Measurements from ENCODE around the gene BEX4. TPM values are rescaled to one million over a fixed set of nuclear protein-coding genes. Genes with fewer than 3 reads are reported as not detected.

The BEX4 gene
- total and polyA plus RNA-seq, 10 of the 15 experiments (the other 5 are each of a cell fraction or from before 2014, with no cell fraction given), result 0.76 to 3.3 (median 2.2) TPM

DNA sequence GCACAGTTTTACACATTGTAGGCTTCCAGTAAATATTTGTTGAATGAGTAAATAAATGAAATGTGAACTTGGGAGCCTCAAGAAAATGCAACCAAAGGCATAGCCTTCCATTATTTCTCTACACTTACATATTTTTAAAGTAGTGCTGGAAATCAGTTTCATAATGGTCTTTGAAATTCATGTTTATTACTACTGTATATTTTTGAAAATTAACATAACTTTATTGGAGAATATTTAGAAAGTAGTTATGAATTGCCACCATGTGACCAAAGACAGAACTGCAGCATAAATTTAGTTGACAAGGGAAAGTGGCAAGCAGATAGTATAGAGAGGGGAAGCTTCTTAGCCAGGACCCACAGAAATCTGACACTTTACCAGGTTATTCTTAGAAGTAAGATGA, 33.6 kb downstream of the BEX4 start:
- no peak overlapping the region for H3K4me2 ChIP-seq (ENCODE audit: control insufficient read depth, insufficient read depth)
- no peak overlapping the region for H2AFZ ChIP-seq (ENCODE audit: control insufficient read depth, low read depth, low read length)
- no peaks in the 10 kb centered on the region for H3K79me2 ChIP-seq (ENCODE audit: control insufficient read depth, insufficient read depth, low read length)
- no peaks in the 10 kb centered on the region for H3K27me3 ChIP-seq (replicated peaks in 1 of 2; ENCODE audit: control insufficient read depth in 2 of 2, insufficient read depth in 2 of 2, low read length in 1 of 2)
- no peaks in the 10 kb centered on the region for H3K9me3 ChIP-seq (replicated peaks; ENCODE audit: control insufficient read depth, insufficient read depth, low read length)
- intact Hi-C loops (cut with micrococcal nuclease; ENCODE audit: unreplicated experiment), result loop anchor here (2.0 kb wide), 1 partner anchor 38 kb away; no protein-coding TSS in a partner anchor
- ChIA-PET POLR2A (no interaction called here), SMC1A (ENCODE audit: uncharacterized antibody, unreplicated experiment) (no interaction called here), RAD21 (ENCODE audit: unreplicated experiment) (interaction anchor here (1.0 kb wide), 1 partner anchor 37 kb away, joined by 4 read pairs; no protein-coding TSS in a partner anchor), CTCF (interaction anchor here (0.9 to 2.0 kb wide), 4 partner anchors 10 to 216 kb away, joined by 3 to 11 read pairs (median 4); no protein-coding TSS in a partner anchor)
- in situ Hi-C loops (cut with MboI), result no loop called here
- no peak for DNase-seq (ENCODE audit: low read depth, low spot score)
- no peaks in the 10 kb centered on the region for H3K36me3 ChIP-seq (ENCODE audit: control insufficient read depth in 2 of 2, insufficient read depth in 2 of 2, low read length in 1 of 2)
- no peak overlapping the region for H3K9ac ChIP-seq (ENCODE audit: control insufficient read depth, insufficient read depth, low read length)
- H3K4me1 ChIP-seq (ENCODE audit: control insufficient read depth, insufficient read depth, low read length), result peaks cover under 1% of the 10 kb centered on the region; the same call in 1 of the 2 replicates
- H4K20me1 ChIP-seq (ENCODE audit: control insufficient read depth, insufficient read depth), result no peaks in the 10 kb centered on the region; the same call in 1 of the 2 replicates
- ATAC-seq, result peak; percentile 60; the same call in 2 of the 3 replicates
- BruUV-seq (replicated peaks), result no TSS peak
- H3K4me3 ChIP-seq, result no peak overlapping the region
- H3K27ac ChIP-seq (ENCODE audit: control insufficient read depth, insufficient read depth), result no peak overlapping the region
- TF ChIP-seq IKZF2 (IDR thresholded peaks at IDR 0.05) (no peak), NBN (IDR thresholded peaks at IDR 0.05) (no peak), TCF3 (IDR thresholded peaks at IDR 0.05; ENCODE audit: borderline replicate concordance, insufficient read depth, low read depth, low read length) (no peak), RELA (IDR thresholded peaks at IDR 0.05; ENCODE audit: borderline replicate concordance, partially characterized antibody) (no peak), RAD21 (IDR thresholded peaks at IDR 0.05; ENCODE audit: insufficient read depth, low read depth, low read length) (peak; percentile 40), CREB1 (IDR thresholded peaks at IDR 0.05; ENCODE audit: low read depth) (no peak)
- TF ChIP-seq, protein P1, sequence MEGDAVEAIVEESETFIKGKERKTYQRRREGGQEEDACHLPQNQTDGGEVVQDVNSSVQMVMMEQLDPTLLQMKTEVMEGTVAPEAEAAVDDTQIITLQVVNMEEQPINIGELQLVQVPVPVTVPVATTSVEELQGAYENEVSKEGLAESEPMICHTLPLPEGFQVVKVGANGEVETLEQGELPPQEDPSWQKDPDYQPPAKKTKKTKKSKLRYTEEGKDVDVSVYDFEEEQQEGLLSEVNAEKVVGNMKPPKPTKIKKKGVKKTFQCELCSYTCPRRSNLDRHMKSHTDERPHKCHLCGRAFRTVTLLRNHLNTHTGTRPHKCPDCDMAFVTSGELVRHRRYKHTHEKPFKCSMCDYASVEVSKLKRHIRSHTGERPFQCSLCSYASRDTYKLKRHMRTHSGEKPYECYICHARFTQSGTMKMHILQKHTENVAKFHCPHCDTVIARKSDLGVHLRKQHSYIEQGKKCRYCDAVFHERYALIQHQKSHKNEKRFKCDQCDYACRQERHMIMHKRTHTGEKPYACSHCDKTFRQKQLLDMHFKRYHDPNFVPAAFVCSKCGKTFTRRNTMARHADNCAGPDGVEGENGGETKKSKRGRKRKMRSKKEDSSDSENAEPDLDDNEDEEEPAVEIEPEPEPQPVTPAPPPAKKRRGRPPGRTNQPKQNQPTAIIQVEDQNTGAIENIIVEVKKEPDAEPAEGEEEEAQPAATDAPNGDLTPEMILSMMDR (IDR thresholded peaks at IDR 0.05 in 2 of 3, conservative IDR thresholded peaks at IDR 0.05 in 1 of 3; ENCODE audit: control insufficient read depth in 2 of 3, extremely low read depth in 1 of 3, insufficient read depth in 1 of 3, low read depth in 3 of 3, low read length in 3 of 3), result peak; percentile 27 to 37 (median 34); a peak in 3 of 6 replicates
- TF ChIP-seq, protein P2, sequence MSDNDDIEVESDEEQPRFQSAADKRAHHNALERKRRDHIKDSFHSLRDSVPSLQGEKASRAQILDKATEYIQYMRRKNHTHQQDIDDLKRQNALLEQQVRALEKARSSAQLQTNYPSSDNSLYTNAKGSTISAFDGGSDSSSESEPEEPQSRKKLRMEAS (IDR thresholded peaks at IDR 0.05; ENCODE audit: low read depth, low read length), result no peak
- TF ChIP-seq, protein P3, sequence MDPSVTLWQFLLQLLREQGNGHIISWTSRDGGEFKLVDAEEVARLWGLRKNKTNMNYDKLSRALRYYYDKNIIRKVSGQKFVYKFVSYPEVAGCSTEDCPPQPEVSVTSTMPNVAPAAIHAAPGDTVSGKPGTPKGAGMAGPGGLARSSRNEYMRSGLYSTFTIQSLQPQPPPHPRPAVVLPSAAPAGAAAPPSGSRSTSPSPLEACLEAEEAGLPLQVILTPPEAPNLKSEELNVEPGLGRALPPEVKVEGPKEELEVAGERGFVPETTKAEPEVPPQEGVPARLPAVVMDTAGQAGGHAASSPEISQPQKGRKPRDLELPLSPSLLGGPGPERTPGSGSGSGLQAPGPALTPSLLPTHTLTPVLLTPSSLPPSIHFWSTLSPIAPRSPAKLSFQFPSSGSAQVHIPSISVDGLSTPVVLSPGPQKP (IDR thresholded peaks at IDR 0.05; ENCODE audit: low read depth, low read length), result no peak
- FAIRE-seq, result no peak

Measured in GM12878 (cell line).